DND-41 (cell line): ENCODE data around the gene CTSH.

Experiments
- ATAC-seq: fragments of 200-7000 bp; cut with Tn5 transposase; 3 replicates; pipeline ENCODE4 v1.9.1; 2021; ENCODE audit warnings: low read depth; ENCODE audit not compliant: insufficient read depth
- DNase-seq: peaks from one replicate; pipeline ENCODE4 v3.0.0-alpha.2; 2020
- H2AFZ ChIP-seq: 2 replicates; pipeline ENCODE4 v1.6.0; 2012; ENCODE audit warnings: low read depth, low read length
- H3K27ac ChIP-seq: 2 replicates; pipeline ENCODE4 v1.5.1; 2012; ENCODE audit warnings: low read length, inconsistent platforms
- H3K27me3 ChIP-seq: fragments of 200-600 bp; sonication (generic); 2 replicates; pipeline ENCODE4 v1.6.0; 2012; ENCODE audit warnings: low read length, mild to moderate bottlenecking, inconsistent platforms; ENCODE audit not compliant: insufficient read depth, poor library complexity
- H3K36me3 ChIP-seq: 2 replicates; pipeline ENCODE4 v1.5.1; 2012; ENCODE audit warnings: low read length, inconsistent platforms; ENCODE audit not compliant: insufficient read depth
- H3K4me1 ChIP-seq: 2 replicates; pipeline ENCODE4 v1.5.1; 2012; ENCODE audit warnings: mild to moderate bottlenecking, low read length; ENCODE audit not compliant: insufficient read depth
- H3K4me2 ChIP-seq: 2 replicates; pipeline ENCODE4 v1.6.0; 2012; ENCODE audit warnings: mild to moderate bottlenecking, moderate library complexity, low read length, inconsistent platforms; ENCODE audit not compliant: insufficient read depth
- H3K4me3 ChIP-seq, 2 experiments: fragments of 200-600 bp in 1 of 2; shearing (Covaris generic) in 1 of 2; 2 replicates each; pipeline ENCODE4 v1.5.1; 2012 to 2016; ENCODE audit warnings: inconsistent platforms in 2 of 2, low read length in 2 of 2, mild to moderate bottlenecking in 2 of 2, low read depth in 1 of 2, moderate library complexity in 1 of 2
- H3K79me2 ChIP-seq: 2 replicates; pipeline ENCODE4 v1.6.0; 2012; ENCODE audit warnings: low read length, inconsistent platforms; ENCODE audit not compliant: insufficient read depth
- H3K9ac ChIP-seq: 2 replicates; pipeline ENCODE4 v1.6.0; 2012; ENCODE audit warnings: low read depth, mild to moderate bottlenecking, inconsistent platforms, low read length, moderate library complexity
- H3K9me3 ChIP-seq: 2 replicates; pipeline ENCODE4 v1.5.1; 2012; ENCODE audit warnings: low read length, moderate library complexity, mild to moderate bottlenecking, inconsistent platforms; ENCODE audit not compliant: insufficient read depth, severe bottlenecking
- H4K20me1 ChIP-seq: 2 replicates; pipeline ENCODE4 v1.6.0; 2012; ENCODE audit warnings: low read length; ENCODE audit not compliant: insufficient read depth
- EZH2 ChIP-seq: IDR thresholded peaks from 3 replicates; pipeline ENCODE4 v1.6.1; 2012; ENCODE audit warnings: borderline replicate concordance, low read depth, mild to moderate bottlenecking, moderate library complexity, low read length, inconsistent platforms; ENCODE audit not compliant: severe bottlenecking
- TF ChIP-seq, protein P1 (sequence below): IDR thresholded peaks from 2 replicates; pipeline ENCODE4 v1.5.1; 2012; ENCODE audit warnings: borderline replicate concordance, low read length, moderate library complexity, mild to moderate bottlenecking; ENCODE audit not compliant: poor library complexity, severe bottlenecking; ENCODE audit errors: extremely low read depth

CTSH gene

DNA sequence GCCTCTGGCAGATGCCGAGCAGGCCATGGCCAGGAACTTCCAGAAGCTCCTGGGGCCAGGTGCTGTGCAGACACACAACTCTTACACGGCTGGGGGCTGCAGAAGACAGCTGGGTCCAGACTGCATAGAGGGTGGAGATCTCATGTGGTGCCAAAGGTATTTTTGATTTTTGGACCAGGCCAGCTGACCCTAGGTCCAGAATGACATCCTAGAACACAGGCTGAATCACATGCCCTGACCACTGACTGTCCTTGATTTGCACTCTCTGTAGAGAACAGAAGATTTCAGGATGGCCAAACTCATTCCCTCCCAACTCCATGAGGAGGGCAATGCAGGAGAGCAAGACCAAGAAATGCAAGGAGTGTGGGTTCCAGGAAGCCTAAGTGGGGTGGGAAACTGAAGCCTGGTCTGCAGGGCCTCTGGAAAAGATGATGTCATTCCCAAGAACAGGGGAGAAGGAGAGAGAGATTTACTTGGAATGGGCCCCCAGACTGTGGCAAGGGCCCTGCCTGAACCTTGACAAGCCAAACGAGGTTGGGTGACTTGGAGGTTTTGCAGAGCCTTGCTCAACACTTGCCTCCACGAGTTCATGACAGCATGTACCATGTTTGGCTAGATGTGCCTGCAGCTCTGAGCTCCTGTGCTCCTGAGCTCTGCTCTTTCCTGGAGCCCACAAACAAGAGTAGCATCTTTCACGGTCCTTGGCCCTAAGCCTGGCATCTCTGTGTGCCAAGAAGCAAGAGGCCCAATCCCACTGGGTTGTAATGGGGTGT, 38.5 kb upstream of the CTSH start:
- ATAC-seq: no peak
- Histone ChIP-seq H2AFZ (no peak overlapping the region), H3K36me3 (no peaks in the 10 kb centered on the region), H3K4me3 (no peak overlapping the region), H3K79me2 (no peaks in the 10 kb centered on the region), H3K4me2 (no peak overlapping the region), H3K9me3 (no peaks in the 10 kb centered on the region), H4K20me1 (no peaks in the 10 kb centered on the region), H3K27ac (no peak overlapping the region), H3K9ac (no peak overlapping the region), H3K27me3 (no peaks in the 10 kb centered on the region), H3K4me1 (no peaks in the 10 kb centered on the region)
- no peak for DNase-seq
- TF ChIP-seq, protein P1, sequence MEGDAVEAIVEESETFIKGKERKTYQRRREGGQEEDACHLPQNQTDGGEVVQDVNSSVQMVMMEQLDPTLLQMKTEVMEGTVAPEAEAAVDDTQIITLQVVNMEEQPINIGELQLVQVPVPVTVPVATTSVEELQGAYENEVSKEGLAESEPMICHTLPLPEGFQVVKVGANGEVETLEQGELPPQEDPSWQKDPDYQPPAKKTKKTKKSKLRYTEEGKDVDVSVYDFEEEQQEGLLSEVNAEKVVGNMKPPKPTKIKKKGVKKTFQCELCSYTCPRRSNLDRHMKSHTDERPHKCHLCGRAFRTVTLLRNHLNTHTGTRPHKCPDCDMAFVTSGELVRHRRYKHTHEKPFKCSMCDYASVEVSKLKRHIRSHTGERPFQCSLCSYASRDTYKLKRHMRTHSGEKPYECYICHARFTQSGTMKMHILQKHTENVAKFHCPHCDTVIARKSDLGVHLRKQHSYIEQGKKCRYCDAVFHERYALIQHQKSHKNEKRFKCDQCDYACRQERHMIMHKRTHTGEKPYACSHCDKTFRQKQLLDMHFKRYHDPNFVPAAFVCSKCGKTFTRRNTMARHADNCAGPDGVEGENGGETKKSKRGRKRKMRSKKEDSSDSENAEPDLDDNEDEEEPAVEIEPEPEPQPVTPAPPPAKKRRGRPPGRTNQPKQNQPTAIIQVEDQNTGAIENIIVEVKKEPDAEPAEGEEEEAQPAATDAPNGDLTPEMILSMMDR: no peak
- no peak for TF ChIP-seq EZH2

DNA sequence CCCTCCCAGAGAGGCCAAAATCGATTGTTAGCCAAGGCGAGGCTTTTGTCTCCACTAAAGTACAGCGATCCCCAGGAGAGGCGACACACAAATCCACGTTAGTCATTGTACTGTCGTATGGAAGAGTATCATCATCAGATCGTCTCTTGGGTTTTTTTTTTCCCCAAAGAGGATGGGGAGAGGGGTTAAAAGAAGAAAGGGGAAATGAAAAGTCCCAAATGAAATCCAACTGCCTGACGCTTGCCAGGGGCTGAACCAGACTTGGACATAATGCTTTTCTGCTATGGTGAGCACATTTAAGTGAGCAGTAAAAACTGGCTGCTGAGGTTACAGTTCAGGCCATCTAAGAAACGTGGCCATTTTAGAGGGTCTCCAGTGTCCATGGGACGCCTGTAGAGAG, 37.9 kb upstream of the CTSH start:
- Histone ChIP-seq H3K36me3 (no peaks in the 10 kb centered on the region), H3K79me2 (no peaks in the 10 kb centered on the region), H3K4me1 (no peaks in the 10 kb centered on the region), H3K9me3 (no peaks in the 10 kb centered on the region), H3K4me3 (no peak overlapping the region), H4K20me1 (no peaks in the 10 kb centered on the region), H2AFZ (no peak overlapping the region), H3K27me3 (no peaks in the 10 kb centered on the region), H3K9ac (no peak overlapping the region), H3K4me2 (no peak overlapping the region), H3K27ac (no peak overlapping the region)
- ATAC-seq: no peak
- no peak for TF ChIP-seq EZH2
- TF ChIP-seq, protein P1: no peak
- no peak for DNase-seq

DNA sequence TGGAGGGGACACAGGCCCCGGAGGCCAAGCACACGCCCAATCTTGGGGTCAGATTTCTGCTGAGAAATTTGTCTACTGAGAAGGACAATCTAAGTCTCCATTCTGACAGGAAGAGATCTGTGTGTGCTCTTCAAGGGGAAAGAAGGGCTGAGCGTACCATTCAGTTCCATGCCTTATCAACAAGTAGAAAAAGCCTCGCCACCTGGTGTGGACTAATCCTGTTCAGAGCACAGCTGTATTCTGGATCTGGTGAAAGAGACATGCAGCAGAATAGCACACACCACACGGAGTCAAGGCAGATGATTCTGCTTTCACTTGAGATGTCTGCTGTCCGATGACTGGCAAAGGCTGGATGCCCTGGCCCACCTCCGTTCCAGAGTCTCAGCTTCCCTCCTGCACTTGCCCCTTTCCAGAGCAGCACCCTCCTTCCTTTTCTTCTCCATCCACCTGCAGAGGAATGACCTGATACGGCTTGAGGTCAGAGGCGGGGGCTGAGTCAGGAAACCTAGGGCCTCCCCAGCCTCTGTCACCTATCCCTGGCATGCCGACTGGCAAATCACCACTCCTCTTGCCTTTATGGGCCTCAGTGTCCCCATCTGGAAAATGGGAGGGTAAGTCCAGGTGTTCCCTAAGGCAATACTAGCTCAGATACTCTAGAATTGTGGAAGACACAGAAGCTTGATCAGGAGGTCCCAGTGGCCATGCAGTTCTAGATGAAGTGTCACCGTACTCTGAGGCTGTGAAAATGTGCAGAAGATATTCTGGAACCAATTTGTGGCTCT, 36.9 kb upstream of the CTSH start:
- Histone ChIP-seq H4K20me1 (no peaks in the 10 kb centered on the region), H3K27ac (no peak overlapping the region), H3K4me1 (no peaks in the 10 kb centered on the region), H2AFZ (no peak overlapping the region), H3K9ac (no peak overlapping the region), H3K4me3 (no peak overlapping the region), H3K9me3 (no peaks in the 10 kb centered on the region), H3K79me2 (no peaks in the 10 kb centered on the region), H3K27me3 (no peaks in the 10 kb centered on the region), H3K36me3 (no peaks in the 10 kb centered on the region), H3K4me2 (no peak overlapping the region)
- DNase-seq (no peak), ATAC-seq (peak; percentile 39; the same call in 1 of the 3 replicates)
- TF ChIP-seq, protein P1: no peak
- TF ChIP-seq EZH2: no peak
